ENCODE measurements around the gene COG1.
A peak's percentile ranks its signal among the peaks of the same experiment; 100 is the strongest.

COG1 gene

DNA sequence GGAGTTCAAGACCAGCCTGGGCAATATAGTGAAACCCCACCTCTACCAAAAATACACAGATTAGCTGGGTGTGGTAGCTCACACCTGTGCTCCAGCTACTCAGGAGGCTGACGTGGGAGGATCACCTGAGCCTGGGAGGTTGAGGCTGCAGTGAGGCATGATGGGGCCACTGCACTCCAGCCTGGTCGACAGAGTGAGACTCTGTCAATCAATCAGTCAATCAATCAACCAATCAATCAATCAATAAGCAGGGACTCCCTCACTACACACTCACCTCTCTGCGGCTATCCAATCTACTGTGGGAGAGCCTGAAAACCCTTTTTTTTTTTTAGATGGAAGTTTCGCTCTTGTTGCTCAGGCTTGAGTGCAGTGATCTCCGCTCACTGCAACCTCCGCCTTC, 37.2 kb downstream of the COG1 start:
- no peak for DNase-seq

DNA sequence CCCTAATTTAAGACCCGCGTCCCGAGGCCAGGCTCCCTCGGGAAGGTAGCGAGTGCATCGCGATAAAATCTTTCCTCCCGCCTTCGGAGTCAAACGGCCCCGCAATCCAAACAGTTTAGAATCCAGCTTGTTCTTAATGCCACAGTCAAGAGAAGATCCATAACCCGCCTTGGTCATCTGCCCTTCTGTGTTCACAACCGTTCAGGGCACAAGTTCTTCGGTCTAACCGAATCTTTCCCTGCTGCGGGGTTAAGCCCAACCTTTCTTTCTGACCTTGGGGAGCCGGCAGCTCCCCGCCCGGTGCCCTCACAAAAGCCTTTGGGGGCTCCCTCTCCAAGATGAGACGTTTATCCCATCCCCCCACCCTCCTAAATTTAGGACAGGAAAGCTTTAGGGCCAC, 38.5 kb downstream of the COG1 start:
- peak; percentile 34 for DNase-seq

DNA sequence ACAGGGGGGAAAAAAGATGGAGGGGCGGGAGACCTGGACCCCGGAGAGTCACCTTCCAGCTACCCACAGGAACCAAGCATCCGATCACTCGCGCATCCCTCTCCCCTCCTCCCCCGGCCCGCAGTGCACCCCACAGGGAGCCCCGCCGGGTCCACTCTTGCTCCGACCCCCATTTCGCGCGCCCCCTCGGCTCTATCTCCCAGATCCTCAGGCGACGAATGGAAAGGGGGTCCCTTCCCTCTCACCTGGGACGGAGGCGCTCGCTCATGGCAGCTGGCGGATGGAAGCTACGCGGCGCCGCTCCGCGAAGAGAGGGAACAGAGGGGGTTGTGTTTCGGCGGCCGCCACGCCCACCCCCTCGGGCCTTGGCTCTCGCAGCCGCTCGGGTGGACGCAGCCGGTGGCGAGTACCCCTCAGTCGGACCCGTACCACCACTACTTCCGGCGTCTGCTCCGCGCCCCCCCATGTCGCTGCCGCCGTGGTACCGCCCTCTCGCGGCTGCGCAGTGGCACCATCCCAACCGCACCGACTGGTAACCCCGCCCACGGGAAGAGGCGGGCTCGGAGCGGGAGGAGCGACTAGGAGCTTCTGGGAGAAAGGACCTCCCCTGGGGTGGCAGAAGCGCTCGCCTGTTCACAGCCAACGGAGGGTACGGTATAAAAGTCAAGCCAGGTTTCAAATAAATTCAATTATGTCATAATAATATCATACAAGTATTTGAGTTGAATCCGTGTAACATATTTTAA, 39.2 kb downstream of the COG1 start:
- DNase-seq: peak; percentile 96

DNA sequence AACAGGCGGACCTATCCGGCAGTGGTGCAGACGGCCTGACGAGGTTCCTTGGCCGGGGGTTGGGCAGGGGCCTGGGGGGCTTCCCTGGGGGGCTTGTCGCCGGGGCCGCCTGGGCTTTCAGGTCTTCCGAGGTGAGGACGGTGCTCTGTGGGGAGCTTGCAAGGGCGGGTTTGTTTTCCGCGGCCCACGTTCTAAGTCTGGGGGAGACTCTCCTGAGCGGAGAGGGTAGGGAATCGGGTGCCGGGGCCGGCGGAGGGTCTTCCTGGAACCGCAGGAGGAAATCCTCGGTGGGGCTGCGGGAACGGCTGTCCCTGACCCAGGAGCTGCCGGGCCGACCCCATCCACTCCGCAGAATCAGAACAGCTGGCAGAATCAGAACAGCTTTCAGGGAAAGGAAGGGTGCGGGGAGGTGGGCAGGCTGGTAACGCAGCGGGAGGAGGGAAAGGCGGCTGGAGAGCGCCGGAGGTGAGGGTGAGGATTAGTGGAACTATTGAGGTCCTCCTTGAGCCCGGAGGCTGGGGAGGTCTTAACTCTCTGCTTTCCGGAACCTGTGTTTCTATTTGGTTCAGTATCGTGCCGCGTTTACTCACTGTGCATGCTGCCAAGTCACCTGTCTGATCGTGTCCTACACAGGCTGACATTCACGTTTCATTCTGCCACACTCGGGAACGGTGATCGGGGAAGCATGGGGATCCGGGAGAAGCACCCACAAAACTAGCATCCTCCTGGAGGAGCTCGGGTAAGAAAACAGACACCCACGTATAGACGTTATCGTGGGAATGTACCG, 39.9 kb downstream of the COG1 start:
- peak; percentile 39 for DNase-seq

DNA sequence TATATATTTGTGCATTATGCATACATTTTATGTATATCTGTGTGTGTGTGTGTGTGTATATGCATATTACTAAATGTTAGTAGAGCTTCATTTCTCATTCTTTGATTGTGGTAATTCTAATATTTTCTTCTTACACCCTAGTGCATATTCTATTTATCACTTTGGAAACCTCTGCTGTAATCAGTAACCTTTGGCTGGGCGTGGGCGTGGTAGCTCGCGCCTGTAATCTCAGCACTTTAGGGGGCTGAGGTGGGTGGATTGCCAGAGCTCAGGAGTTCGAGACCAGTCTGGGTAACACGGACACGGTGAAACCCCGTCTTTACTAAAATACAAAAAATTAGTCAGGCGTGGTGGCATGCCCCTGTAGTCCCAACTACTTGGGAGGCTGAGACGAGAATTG, 41.9 kb downstream of the COG1 start:
- DNase-seq: no peak

DNA sequence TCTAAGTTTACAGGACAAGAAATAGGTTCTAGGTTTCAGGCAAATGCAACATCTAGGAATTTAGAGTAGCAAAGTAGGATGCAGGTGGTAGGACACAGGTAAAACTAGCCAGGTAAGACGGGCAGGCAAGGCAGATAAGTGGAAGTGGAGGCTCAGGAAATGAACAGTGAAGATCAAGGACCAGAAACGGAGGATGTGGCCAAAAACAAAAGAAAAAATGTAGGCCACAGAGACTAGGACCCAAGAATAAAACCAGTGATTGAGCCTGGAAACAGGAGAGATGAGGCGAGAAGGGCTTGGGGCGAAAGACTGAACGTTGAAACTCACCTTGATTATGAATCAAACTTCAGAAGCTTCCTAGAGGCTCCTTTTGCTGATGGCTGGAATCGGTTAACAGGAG, 44.9 kb downstream of the COG1 start:
- DNase-seq: no peak

DNA sequence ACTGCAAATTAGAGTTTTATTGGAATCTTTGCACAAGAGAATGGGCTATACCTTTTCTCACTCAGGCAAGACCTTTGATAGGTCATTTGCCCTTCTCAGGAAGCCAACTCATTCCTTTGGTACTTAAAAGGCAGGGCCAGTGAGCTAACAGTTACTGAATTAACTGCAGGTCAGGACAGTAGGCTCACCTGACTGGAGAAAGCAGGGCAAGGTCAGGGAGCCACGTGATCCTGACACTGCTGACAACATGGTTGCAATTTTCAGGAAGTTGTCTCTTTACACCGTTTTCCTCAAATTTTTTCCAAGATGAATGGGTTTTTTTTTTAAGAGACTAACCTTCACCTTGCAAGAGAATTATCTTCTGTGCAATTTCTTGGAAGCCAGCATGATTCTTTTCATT, 47.7 kb downstream of the COG1 start:
- no peak for DNase-seq

DNA sequence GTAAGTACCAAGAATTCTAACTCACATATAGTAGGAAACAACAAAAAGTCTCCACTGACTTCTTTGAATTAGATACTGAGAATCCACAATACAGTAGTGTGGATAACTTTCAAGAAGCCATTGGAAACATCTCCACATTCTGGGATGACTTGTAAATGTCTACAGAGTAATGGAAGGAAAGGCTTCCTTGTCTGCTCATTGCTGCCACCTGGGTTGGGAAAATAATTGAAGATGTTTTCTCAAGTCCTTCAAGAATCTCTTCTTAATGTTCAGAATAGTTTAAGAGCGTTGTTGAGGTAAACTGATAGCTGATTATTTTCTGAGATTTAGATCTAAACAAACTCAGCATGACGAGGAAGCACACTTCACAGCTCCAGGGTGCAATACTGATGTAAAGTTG, 54.9 kb downstream of the COG1 start:
- no peak for DNase-seq

DNA sequence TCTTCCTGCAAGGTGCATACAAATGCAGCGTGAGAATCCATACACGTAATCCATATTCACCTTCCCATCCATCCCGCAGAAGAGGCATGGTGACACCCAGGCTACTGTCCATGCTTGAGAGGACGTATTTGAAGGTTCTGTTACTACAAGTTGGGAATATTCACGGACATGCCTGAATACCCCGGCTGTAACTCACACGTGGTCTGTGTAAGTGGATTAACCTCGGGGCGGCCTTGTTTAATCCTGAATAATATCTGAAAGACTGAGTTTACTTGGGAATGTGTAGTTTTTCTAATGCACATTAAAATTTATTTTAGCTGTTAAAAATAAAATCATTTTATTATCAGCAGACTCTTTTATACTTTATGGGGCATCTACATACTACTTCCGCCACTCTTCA, 55.7 kb downstream of the COG1 start:
- DNase-seq: no peak

DNA sequence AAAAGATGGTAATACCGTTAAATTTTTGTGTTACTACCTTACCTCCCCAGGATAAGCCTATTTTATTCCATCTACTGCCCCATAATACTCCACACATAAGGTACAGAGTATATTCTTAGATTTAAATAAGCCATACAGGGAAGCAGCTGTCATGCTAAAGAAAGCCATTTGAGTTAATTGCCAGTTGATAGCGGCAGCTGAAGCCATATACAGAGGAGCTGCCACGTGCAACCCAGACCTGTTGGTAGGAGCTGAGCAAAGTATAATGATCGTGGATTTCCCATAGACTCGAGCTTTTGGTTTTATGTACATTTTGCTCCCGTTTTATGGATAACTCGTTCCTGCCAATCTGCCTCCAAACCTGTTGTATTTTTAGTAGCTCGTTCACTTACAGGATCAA, 56.8 kb downstream of the COG1 start:
- no peak for DNase-seq

DNA sequence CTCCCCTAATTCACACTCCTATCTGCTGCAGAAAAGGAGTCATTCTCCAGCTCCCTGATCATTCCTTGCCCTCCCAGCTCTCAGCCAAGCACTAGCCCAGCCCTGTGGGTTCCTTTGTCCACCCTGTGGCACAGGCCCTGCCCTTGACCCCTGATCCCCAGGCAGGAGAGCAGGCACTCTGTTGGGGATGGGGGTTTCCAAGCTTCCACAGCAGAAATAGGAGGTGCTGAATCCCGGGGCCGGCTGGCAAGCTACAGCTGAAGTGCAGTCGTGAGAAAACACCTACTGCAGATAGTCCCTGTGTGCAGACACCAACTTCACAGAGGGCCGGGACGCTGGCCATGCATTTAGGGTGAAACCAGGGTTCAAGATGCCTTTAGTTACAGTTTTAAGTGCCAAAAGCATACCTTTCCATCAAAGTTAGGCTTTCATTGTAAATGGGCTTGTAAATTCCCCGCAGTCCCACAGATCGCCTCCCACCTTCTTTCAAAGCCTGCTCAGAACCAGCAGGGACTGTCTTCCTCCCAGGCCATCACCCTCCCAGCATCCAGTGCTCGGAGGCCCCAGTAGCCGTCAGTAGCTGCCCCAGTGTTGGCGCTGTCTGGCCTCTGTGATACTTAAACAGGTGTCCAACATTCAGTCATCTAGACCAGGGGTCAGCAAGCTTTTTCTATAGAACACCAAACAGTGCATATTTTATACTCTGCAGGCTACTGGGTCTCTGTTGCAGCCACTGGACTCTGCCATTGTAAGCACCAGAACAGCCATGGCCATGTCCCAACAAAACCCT, 58.2 kb downstream of the COG1 start:
- DNase-seq: no peak

DNA sequence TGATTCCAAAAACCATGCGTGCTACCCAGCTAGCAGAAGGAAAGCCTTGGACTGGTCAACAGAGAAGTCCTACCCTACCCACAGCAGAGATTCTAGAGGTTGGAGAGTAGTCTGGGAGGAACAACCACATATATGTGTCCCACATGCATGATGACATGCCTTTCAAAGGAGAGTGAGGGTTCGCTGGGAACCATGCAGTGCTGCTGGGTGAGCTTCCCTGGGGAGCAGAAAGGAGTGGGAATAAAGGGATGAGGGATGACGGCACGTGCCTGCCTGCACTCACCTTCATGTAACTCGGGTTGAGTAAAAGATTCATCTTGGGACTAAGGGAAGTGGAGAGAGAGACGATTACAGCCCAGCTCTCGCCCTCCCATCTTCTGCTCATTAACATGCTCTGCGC, 59.0 kb downstream of the COG1 start:
- DNase-seq: no peak

DNA sequence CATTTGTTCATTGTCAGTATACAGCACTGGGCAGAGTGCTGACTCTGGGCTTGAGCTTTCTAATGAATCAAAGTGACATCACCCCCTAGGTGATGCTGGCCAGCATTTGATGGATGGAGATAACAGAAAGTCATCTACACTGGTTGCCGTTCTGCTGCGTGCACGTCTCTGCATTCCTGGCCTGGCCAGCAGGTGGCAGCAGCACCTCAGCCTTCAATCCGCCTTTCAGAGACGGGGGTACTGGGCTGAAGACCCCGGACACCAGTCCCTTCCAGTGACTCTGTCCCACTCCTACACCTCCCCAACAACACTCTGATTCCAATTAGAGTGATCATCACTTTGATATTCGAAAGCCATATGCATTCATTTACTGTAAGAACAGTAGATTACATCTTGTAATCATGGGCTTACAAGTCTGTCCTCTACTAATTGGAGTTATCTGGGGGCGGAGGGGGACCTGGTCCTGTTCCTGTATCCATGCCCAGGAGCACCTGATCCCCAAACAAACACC, 62.9 kb downstream of the COG1 start:
- peak; percentile 45 for DNase-seq

DNA sequence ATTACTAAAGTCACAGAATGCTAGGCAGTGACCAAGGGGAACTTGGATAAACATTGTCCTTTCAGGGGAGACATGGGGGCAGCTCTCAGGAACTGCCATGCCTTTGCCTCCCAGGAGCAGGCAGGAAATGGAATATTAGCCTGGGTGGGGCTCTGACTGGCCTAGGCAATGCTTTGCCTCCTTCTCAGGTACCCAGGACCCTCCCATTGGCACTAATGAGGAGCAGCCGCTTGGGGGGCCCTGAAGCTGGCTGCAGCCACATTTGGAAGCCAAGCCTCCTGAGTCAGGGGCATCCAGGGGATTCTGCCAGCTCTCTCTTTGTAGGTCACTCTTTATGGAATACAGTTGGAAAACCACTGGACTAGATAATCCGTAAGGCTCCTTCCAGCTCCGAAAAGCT, 63.4 kb downstream of the COG1 start:
- DNase-seq: no peak

DNA sequence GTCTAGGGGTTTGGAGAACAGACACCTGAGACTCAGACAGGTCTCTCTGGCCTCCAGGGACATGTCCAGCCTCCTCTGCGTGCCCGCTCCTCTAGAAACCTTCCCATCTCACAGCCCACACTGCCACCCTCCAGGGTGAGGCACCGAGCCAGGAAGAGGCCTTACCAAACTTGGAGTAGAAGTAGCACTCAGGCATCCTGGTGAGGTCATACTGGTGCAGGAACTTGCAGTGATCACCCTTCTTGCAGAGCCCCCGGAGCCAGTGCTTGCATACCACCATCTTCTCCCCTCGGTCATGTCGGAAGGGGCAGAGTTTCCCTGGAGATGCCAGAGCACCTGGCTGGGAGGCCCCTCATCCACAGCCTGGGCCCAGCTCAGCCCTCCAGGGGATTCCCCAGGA, 64.7 kb downstream of the COG1 start:
- no peak for DNase-seq

All from EL (cell line).